Breast epithelium (tissue), 4 donors: ENCODE measurements around the gene OBSCN. TPM values are rescaled to one million over a fixed set of nuclear protein-coding genes. Genes with fewer than 3 reads are reported as not detected.
"Not testable (repeated sequence)": the region's sequence is repeated elsewhere in the genome, so short reads cannot be mapped to it uniquely, and the experiment has no call there.

Source experiments
- DNase-seq, 2 donors: peaks; one replicate each; pipeline ENCODE4 v3.0.0-alpha.2; 2019; ENCODE audit warnings: low spot score in 2 of 2
- H3K27ac ChIP-seq, 2 donors: fragments of 200-600 bp; sonication (generic) in 1 of 2; one replicate each; pipeline ENCODE4 v1.5.1; 2016 to 2019; ENCODE audit warnings: mild to moderate bottlenecking in 1 of 2
- H3K27me3 ChIP-seq, 2 donors: fragments of 200-600 bp; sonication (generic) in 1 of 2; one replicate each; pipeline versions ENCODE4 v1.5.1 to v1.6.0; 2017 to 2019; ENCODE audit warnings: control low read depth in 1 of 2, mild to moderate bottlenecking in 1 of 2
- H3K36me3 ChIP-seq: fragments of 200-600 bp; one replicate; pipeline ENCODE4 v1.5.1; 2019
- H3K4me1 ChIP-seq, 2 donors: fragments of 200-600 bp; sonication (generic); one replicate each; pipeline ENCODE4 v1.5.1; 2016 to 2019; ENCODE audit warnings: control low read depth in 1 of 2
- H3K4me3 ChIP-seq, 3 donors: fragments of 200-600 bp; sonication (generic); 1 replicate in 2 of 3; 2 replicates in 1 of 3; pipeline ENCODE4 v1.5.1; 2016 to 2019; ENCODE audit warnings: mild to moderate bottlenecking in 3 of 3, moderate library complexity in 2 of 3
- H3K9me3 ChIP-seq, 2 donors: fragments of 200-600 bp; sonication (generic) in 1 of 2; one replicate each; pipeline ENCODE4 v1.5.1; 2016 to 2019; ENCODE audit warnings: control low read depth in 1 of 2
- CTCF ChIP-seq, 3 donors: fragments of 450-650 bp; IDR thresholded peaks; one replicate each; pipeline ENCODE4 v1.5.1; 2016 to 2017; ENCODE audit warnings: antibody characterized with exemption in 3 of 3, mild to moderate bottlenecking in 3 of 3, moderate library complexity in 3 of 3
- POLR2A ChIP-seq: fragments of 450-650 bp; IDR thresholded peaks from one replicate; pipeline ENCODE4 v1.6.1; 2016; ENCODE audit warnings: antibody characterized with exemption, mild to moderate bottlenecking, moderate library complexity
- POLR2AphosphoS5 ChIP-seq, 3 donors: sonication (generic); formaldehyde crosslinking; IDR thresholded peaks; one replicate each; pipeline ENCODE4 v1.6.1; 2017; ENCODE audit warnings: antibody characterized with exemption in 3 of 3
- intact Hi-C: fragments of 100-400 bp; cut with DNase I; formaldehyde crosslinking; loops from one replicate; pipeline ENCODE4 v1.15.1; 2023; ENCODE audit warnings: low total_unique reads
- total RNA-seq, 3 donors: library from RNA; depleted of rRNA; stranded (reverse); fragments of >200 nt; gene quantifications; one replicate each; pipeline ENCODE4 v1.1.0, GENCODE V29; 2016

Gene OBSCN
- total RNA-seq, 3 donors from 2014 or later: 3.0 to 40.0 (median 27.9) TPM

GRCh38 chr1:228225740-228226139 is 17.9 kb downstream of the OBSCN start:
- H3K4me3 ChIP-seq: no peak overlapping the region
- no peaks in the 10 kb centered on the region for H3K27me3 ChIP-seq
- intact Hi-C loops: no loop called here
- no peaks in the 10 kb centered on the region for H3K36me3 ChIP-seq
- DNase-seq: no peak
- no peak overlapping the region for H3K27ac ChIP-seq
- no peaks in the 10 kb centered on the region for H3K4me1 ChIP-seq
- TF ChIP-seq POLR2AphosphoS5 (IDR thresholded peaks at IDR 0.05) (no peak), POLR2A (no peak), CTCF (IDR thresholded peaks at IDR 0.05) (no peak)
- H3K9me3 ChIP-seq: peaks cover 12 to 13% of the 10 kb centered on the region in 2 donors

DNA sequence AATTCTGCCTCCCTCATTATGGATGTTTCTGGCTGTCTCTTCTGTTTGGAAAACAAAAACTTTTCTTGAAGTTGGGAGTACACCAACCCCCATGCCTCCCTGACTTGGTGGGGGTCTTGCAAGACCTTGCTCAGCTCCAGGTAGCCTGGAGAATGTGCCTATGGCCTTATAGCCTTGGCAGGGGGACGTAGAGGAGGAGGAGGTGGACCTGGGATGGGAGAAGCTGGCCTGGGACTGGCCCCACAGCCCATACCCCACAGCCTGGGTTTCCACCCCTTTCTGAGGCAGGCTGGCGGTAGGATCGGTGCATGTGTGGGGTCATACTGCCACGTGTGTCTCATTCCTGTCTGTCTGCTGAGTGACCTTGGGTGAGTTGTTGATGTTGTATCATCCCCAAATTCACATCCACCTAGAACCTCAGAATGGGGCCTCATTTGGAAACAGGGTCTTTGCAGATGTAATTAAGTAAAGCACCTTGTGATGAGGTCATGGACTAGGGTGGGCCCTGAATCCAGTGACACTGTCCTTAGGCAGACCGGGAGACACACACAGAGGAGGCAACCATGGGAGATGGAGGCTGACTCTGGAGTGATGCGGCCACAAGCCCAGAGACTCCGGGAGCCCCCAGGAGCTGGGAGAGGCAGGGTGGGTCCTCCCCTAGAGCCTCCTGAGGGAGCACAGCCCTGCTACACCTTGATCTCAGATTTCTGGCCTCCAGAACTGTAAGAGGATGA is 18.5 kb downstream of the OBSCN start:
- peaks cover 12 to 13% of the 10 kb centered on the region in 2 donors for H3K9me3 ChIP-seq
- H3K27ac ChIP-seq: no peak overlapping the region
- H3K27me3 ChIP-seq: no peaks in the 10 kb centered on the region
- no peak for DNase-seq
- no peak overlapping the region for H3K4me3 ChIP-seq
- TF ChIP-seq CTCF (IDR thresholded peaks at IDR 0.05) (no peak), POLR2AphosphoS5 (IDR thresholded peaks at IDR 0.05) (no peak), POLR2A (no peak)
- H3K4me1 ChIP-seq: no peaks in the 10 kb centered on the region
- intact Hi-C loops: no loop called here
- H3K36me3 ChIP-seq: no peaks in the 10 kb centered on the region

- Histone ChIP-seq H3K4me1 (no peaks in the 10 kb centered on the region), H3K36me3 (no peaks in the 10 kb centered on the region), H3K27me3 (no peaks in the 10 kb centered on the region), H3K4me3 (no peak overlapping the region), H3K9me3 (peaks cover 12 to 13% of the 10 kb centered on the region in 2 donors), H3K27ac (peak overlapping the region in 1 of 2 donors; percentile 62)
- DNase-seq: no peak
- TF ChIP-seq POLR2AphosphoS5 (IDR thresholded peaks at IDR 0.05) (no peak), CTCF (IDR thresholded peaks at IDR 0.05) (no peak), POLR2A (no peak)
- intact Hi-C loops: no loop called here
Observed at GRCh38 chr1:228226956-228227791, 19.3 kb downstream of the OBSCN start.

GRCh38 chr1:228228147-228228546 is 20.3 kb downstream of the OBSCN start:
- Histone ChIP-seq H3K27ac (peak overlapping the region in 1 of 2 donors; percentile 62), H3K9me3 (peaks cover 13 to 17% of the 10 kb centered on the region in 2 donors)
- DNase-seq, H3K4me1 ChIP-seq, H3K4me3 ChIP-seq, intact Hi-C loops, H3K27me3 ChIP-seq, H3K36me3 ChIP-seq: not testable (repeated sequence)

DNA sequence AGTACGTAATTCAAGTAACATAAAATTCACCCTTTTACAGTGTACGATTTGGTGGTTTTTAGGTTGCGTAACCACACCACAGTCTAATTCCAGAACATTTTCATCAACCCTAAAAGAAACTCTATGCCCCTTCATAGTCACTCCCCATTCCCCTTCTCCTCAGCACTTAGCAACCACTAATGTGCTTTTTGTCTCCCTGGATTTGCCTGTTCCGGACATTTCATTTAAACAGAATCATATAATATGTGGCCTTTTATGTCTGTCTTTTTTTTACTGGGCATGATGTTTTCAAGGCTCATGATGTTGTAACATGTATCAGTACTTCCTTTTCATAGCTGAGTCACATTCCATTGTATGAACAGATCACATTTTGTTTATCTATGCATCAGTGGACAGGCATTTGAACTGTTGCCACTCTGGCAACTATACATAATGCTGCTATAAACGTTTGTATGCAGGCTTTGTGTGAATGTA is 20.8 kb downstream of the OBSCN start:
- no peak overlapping the region for H3K4me3 ChIP-seq
- H3K27me3 ChIP-seq: no peaks in the 10 kb centered on the region
- no peak for DNase-seq
- no peaks in the 10 kb centered on the region for H3K36me3 ChIP-seq
- H3K27ac ChIP-seq: peak overlapping the region in 1 of 2 donors; percentile 62
- peaks cover 13 to 22% of the 10 kb centered on the region in 2 donors for H3K9me3 ChIP-seq
- H3K4me1 ChIP-seq: no peaks in the 10 kb centered on the region
- intact Hi-C loops: no loop called here
- TF ChIP-seq POLR2A (no peak), CTCF (IDR thresholded peaks at IDR 0.05) (no peak), POLR2AphosphoS5 (IDR thresholded peaks at IDR 0.05) (no peak)
